ENCODE results near the gene GUCY1A2. TPM values are rescaled to one million over a fixed set of nuclear protein-coding genes. Genes with fewer than 3 reads are reported as not detected.
A peak's percentile ranks its signal among the peaks of the same experiment; 100 is the strongest.
"Not testable (repeated sequence)": the region's sequence is repeated elsewhere in the genome, so short reads cannot be mapped to it uniquely, and the experiment has no call there.

Gene GUCY1A2
- total RNA-seq, 1 experiment from 2014 or later, result 0.84 TPM

- no peak for DNase-seq (ENCODE audit: low read depth)
Measured at GRCh38 chr11:106943089-106943488, 75.2 kb downstream of the GUCY1A2 start.

GRCh38 chr11:106939157-106939556, 79.1 kb downstream of the GUCY1A2 start:
- DNase-seq (ENCODE audit: low read depth), result no peak

DNA sequence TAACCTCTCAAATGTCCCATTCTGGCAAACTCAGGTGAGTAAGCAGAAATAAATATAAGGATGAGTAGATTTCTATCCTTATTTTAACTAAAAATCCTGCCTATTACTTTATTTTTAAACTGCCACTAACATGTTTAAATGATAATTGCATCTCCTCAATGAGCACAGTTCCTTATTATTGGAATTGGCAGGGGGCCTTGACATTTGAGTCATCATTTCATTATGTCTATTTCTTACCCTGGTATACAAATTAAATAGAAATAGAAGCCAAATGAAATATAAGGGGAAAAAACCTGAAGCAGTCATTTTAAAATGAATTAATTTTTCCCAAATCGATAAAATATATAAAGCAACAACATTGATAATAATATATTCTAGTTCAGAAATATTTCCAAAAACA, 81.2 kb downstream of the GUCY1A2 start:
- no peak for DNase-seq (ENCODE audit: low read depth)

DNA sequence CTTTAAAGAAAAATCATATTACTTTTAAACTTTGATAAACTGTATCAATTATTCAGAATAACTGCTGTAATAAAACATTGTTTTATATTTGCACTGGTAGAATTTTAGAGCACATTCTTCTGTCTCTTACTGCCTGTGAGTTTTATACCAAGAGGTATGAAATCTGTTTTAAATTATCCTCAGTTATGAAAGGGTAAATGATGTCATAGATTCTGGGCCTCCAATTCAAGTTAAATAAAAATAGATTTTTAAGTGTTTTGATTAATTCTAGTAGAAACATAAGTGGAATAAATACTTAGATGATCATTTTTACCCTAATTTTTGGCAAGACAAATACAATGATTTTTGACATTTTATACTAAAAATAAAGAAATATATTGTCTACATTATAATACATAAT, 93.0 kb downstream of the GUCY1A2 start:
- DNase-seq (ENCODE audit: low read depth), result no peak

DNA sequence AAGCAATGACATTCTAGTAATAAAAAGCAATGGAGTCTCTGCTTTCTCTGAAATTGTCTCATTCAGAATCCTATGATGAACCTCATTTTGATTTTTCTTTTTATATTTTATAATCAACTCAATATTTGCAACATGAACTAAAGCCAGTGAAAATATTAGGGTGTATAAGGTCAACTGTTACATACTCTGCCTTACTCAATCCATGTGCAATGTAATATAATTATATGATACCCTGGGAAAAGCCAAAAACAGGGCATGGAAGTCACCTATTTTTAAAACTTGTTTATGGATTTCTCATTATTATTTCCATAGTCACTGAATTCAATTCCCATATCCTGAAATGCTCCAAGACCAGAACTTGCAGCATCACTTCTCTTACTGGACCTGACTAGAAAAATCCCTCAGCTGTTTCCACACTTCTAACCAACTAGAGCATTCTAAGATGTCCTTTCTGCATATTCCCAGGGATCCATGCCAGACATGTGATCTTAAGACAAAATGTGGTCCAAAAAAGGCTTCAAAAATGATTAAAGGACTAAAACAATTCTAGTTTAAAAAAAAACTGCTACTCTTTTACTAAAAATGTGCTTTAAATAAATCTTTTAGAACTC, 97.3 kb downstream of the GUCY1A2 start:
- no peak for DNase-seq (ENCODE audit: low read depth)

GRCh38 chr11:106917973-106918372, 100.3 kb downstream of the GUCY1A2 start:
- DNase-seq (ENCODE audit: low read depth), result peak; percentile 25

GRCh38 chr11:106914409-106914808, 103.9 kb downstream of the GUCY1A2 start:
- no peak for DNase-seq (ENCODE audit: low read depth)

DNA sequence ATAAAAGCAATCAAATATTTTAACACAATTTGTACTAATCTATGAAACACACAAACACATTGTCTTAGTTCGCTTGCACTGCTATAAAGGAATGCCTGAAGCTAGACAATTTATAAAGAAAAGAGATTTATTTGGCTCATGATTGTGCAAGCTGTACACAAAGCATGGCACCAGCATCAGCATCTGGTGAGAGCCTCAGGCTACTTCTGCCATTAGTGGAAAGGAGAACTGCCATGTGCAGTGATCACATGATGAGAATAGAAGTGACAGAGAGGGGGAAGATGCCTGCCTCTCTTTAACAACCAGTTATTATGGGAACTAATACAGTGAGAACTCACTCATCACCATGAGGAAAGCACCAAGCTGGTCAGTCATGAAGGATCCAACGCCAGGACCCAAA, 105.1 kb downstream of the GUCY1A2 start:
- no peak for DNase-seq (ENCODE audit: low read depth)

GRCh38 chr11:106904826-106905225, 113.5 kb downstream of the GUCY1A2 start:
- DNase-seq (ENCODE audit: low read depth), result peak; percentile 46

DNA sequence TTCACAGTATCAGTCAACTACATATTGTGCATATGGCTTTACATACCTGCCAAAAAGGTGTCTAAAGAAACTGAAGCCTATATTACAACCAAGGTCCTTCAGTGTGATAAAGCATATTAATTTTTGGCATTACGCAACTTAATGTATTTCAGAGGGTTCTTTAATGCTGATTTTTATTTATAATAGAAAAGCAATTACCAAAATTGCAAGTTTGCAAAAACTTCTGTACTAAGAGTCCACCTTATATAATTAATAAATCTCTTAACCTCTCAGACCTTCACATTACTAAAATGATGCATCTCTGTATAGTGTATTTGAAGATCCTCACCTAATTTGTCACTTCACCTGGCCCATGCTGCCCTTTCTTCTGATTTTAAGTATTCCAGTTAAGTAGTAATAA, 128.6 kb downstream of the GUCY1A2 start:
- no peak for DNase-seq (ENCODE audit: low read depth)

GRCh38 chr11:106888386-106888785, 129.9 kb downstream of the GUCY1A2 start:
- DNase-seq (ENCODE audit: low read depth), result no peak

DNA sequence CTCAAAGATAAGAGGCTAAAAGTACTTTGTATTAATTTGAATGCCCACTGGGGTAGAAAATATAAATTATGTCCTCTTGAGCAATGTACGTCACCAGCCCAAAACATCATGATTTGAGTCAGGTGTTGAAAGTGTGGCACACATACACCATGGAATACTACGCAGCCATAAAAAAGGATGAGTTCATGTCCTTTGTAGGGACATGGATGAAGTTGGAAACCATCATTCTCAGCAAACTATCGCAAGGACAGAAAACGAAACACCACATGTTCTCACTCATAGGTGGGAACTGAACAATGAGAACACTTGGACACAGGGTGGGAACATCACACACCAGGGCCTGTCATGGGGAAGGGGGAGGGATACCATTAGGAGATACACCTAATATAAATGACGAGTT, 134.6 kb downstream of the GUCY1A2 start:
- not testable (repeated sequence) for DNase-seq (ENCODE audit: low read depth)

DNA sequence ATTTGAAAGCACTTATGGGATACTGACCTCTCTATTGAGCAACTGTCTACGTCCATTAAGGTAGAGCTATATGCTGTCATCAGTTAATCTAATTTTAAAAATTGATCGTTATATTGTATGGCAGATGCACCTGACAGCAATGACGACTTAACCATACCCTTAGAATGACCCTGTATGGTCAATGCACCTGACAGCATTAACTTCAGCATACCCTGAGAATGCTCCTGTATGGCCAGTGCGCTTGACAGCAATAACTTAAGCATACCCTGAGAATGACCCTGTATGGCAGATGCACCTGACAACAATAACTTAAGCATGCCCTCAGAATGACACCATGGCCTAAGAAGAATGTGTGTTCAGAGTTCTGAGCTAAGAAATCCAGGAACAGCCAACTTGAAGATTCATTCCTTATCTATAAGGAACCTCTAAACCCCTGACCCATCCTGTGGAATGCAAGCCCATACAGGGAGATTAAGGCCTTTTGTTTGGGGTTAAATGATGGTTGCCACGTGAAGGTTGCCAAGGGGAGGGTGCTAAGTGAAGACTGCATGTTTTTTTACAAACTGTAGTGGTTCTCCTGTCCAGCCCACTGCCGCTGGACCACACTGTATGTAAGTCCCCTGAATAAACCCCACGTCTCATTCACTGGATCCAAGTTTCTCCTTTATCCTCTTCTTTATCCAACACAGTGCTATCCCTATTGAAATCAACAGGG, 138.3 kb downstream of the GUCY1A2 start:
- no peak for DNase-seq (ENCODE audit: low read depth)

GRCh38 chr11:106879029-106879428, 139.2 kb downstream of the GUCY1A2 start:
- no peak for DNase-seq (ENCODE audit: low read depth)

- peak; percentile 8 for DNase-seq (ENCODE audit: low read depth)
Measured at GRCh38 chr11:106875013-106875412, 143.3 kb downstream of the GUCY1A2 start.

GRCh38 chr11:106872246-106872645, 146.0 kb downstream of the GUCY1A2 start:
- no peak for DNase-seq (ENCODE audit: low read depth)

DNA sequence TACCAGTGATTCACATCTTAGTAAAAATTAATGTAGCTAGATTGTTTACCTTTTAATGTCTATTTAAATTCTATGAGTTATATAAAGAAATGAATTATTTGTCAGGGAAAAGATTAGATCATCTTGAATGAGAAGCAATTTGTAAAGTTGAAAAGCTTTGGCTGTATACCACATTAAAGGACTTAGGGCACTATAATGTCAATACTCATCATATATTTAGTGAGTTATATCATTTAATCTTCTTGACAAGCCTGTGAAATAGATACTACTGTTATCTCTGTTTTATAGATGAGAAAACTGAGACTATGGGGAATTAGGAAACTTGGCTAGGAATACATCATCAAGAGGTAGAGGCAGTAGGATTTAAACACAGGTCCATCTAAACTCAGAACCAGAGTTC, 160.1 kb downstream of the GUCY1A2 start:
- no peak for DNase-seq (ENCODE audit: low read depth)

DNA sequence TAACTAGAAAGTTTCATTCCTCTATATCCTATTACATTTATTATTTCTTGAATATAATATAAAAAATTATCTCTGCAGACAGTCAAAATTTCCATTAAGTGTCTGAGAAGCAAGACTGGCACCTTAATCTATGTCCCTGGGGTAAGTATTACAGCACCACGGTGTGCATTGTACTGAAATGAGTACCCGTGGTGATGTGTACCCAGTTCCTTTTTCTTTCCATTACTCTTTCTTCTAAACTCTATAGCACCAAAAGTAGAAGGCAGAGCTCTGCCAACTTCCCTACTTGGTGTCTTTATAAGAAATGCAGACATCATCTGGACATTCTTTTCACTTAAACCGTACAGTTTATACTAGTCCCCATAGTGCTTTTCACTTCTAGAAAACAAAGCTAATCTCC, 161.7 kb downstream of the GUCY1A2 start:
- DNase-seq (ENCODE audit: low read depth), result no peak

- no peak for DNase-seq (ENCODE audit: low read depth)
Measured at GRCh38 chr11:106854429-106854828, 163.8 kb downstream of the GUCY1A2 start.

- no peak for DNase-seq (ENCODE audit: low read depth)
Measured at GRCh38 chr11:106853850-106854401, 164.3 kb downstream of the GUCY1A2 start.

DNA sequence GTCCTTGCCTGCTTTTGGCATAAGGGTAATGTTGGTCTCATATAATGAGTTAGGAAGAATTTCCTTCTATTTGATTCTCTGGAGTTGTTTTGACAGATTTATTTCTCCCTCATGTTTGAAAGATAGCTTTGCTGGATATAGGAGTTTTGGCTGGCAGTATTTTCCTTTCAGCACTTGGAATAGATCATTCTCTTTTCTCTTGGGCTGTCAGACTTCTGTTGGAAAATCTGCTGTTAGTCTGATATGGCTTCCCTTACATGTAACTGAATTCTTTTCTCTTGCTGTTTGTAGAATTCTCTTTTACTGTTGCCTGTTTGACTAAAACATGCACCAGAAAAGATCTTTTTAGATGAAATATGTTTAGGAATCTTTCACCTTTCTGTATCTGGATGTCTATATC, 165.5 kb downstream of the GUCY1A2 start:
- no peak for DNase-seq (ENCODE audit: low read depth)

DNA sequence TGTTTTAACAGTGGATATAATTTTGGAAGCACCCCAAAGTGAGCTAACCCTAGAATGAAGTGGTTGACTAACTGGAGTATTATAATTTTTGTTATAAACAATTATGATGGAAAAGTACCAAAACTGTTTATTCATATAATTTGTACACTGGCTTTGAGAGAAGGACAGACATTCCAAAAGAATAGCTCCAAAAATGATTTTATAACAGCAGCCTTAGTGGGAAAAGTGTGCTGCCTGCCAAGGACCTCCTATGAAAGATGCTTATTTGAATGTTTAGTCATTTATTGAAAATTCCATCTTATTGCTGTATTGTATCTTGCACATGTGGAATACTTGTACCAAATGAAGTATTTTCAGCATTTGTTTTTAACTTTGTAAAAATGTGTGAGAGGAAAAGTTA, 169.8 kb downstream of the GUCY1A2 start:
- no peak for DNase-seq (ENCODE audit: low read depth)

DNA sequence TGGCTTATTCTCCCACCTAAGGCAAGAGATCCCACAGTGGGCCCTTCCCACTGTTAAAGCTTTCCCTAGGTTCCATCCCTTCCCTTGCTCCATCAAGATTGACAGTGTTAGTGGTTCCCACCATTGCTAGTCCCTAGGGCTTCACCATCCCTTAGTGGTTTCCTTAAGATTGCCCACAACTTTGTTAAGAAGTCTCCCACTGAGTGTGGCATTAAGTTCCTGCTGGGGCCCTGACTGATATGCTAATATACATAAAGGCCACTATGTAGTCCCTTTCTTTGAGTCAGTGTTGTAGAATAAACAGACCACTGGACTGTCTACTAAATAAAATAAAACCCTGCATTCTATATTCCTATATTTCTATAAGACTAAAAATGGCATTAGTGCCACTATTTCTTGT, 176.1 kb downstream of the GUCY1A2 start:
- no peak for DNase-seq (ENCODE audit: low read depth)
